GM08714 (cell line): ENCODE data around the gene SEMA3A.

Source experiments
- H3K4me3 ChIP-seq: fragments of 200-500 bp; sonication (Bioruptor generic); 2 replicates; pipeline ENCODE4 v1.5.1; 2014; ENCODE audit warnings: mild to moderate bottlenecking, low read length, inconsistent platforms
- ZNF274 ChIP-seq: IDR thresholded peaks from 2 replicates; pipeline ENCODE4 v1.6.1; 2012; ENCODE audit warnings: mild to moderate bottlenecking, low read depth, low read length

The SEMA3A gene

DNA sequence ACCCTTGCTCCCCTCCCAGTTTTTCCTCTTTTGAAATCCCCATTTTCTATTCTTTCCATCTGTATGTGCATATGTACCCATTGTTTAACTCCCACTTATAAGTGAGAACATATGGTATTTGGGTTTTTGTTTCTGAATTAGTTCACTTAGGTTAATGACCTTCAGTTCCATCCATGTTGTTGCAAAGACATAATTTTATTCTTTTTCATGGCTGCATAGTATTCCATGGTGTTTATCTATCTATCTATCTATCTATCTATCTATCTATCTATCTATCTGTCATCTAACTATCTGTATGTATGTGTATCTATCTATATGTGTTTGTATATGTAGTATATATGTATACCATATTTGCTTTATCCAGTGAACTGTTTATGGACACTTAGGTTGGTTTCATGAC is 281.4 kb downstream of the SEMA3A start:
- TF ChIP-seq ZNF274: no peak

DNA sequence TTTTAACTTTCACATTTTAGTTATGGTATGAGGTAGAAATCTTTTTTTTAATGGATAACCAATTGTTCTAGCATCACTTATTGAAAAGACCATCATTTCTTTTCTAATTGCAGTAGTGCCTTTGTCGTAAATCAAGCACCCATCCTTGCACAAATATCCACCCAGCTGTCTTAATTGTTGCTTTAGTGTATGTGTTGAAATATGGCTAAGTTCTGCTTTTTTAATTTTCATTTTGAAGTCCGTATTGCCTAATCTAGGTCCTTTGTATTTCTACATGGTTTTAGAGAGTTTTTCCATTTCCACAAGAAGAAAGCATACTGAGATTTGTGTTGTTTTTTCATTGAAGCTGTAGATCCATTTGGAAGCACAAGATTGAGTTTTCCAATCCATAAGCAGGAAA is 286.1 kb downstream of the SEMA3A start:
- H3K4me3 ChIP-seq: no peak overlapping the region
- no peak for TF ChIP-seq ZNF274

More for the DNA sequence above, 281.4 kb downstream of the SEMA3A start:
- no peak overlapping the region for H3K4me3 ChIP-seq
